GM21526 (cell line): ENCODE data around the gene ARID1A.
"Not testable (repeated sequence)": the region's sequence is repeated elsewhere in the genome, so short reads cannot be mapped to it uniquely, and the experiment has no call there.

Experiments used
- ATAC-seq: cut with Tn5 transposase; IDR thresholded peaks from one replicate; pipeline ENCODE4 v1.9.1; 2021; ENCODE audit warnings: moderate library complexity; ENCODE audit not compliant: unreplicated experiment, low FRiP score

The ARID1A gene

GRCh38 chr1:26785611-26786436, 90.0 kb downstream of the ARID1A start:
- ATAC-seq, result no peak

- ATAC-seq, result no peak
Measured at GRCh38 chr1:26786437-26787380, 90.9 kb downstream of the ARID1A start.

- peak; percentile 24 for ATAC-seq
Measured at GRCh38 chr1:26787381-26787705, 91.5 kb downstream of the ARID1A start.

GRCh38 chr1:26787706-26788514, 92.1 kb downstream of the ARID1A start, which contains the start of gene PIGV:
TSS of gene PIGV (plus strand) at chr1:26787950. CDS start at chr1:26790816, 2,866 bp downstream.
- peak; percentile 64 for ATAC-seq

DNA sequence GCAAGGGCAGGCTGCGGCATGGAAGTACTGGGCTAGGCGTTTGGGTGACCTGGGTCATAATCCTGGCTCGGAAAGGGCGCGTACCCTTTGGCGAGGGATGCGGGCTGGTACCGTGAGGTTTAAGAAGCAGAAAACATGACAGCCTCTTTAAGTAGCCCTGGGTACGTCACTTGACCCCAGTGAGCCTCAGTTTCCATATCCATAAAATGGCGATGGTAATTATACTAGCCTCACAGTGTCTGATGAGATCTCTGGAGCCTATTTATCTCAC, 92.6 kb downstream of the ARID1A start:
- no peak for ATAC-seq

DNA sequence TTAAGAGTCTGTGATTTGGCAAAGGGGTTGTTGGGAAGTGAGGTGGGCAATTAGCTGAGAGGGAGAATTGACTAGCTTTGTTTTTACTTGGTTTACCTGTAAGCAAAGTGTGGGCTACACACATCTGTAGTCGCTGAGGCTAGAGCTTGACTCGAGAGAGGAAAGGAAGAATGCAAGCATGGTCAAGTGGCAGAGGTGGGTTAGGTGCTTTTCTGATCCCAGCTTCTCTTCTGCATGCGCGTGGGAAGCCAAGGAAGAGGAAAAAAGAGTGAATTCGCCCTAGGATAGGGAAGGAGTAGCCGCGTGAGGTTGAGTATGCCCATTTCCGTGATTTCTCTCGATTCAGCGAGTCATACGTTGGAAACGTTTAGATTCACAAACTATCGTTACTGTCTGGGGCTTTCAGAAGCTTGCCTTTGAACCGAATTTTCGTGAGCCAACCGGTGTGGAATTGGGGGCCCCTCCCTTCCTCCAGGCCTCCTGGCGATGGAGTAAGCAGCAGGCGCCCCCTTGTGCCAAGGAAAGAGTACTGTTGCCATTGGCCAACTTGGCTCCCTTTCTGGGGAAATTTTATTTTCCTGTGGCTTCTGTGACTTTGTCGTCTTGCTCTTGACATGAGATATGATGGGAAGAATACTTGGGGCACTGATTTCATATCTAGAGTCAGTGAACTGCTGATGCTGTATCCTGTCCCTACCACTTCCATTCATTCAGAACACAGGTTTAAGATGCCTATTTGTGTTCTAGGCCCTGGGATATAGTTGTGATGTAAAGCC, 93.2 kb downstream of the ARID1A start:
- ATAC-seq, result no peak

GRCh38 chr1:26789612-26789865, 93.7 kb downstream of the ARID1A start:
- ATAC-seq, result no peak

GRCh38 chr1:26789931-26790330, 94.1 kb downstream of the ARID1A start:
- no peak for ATAC-seq

DNA sequence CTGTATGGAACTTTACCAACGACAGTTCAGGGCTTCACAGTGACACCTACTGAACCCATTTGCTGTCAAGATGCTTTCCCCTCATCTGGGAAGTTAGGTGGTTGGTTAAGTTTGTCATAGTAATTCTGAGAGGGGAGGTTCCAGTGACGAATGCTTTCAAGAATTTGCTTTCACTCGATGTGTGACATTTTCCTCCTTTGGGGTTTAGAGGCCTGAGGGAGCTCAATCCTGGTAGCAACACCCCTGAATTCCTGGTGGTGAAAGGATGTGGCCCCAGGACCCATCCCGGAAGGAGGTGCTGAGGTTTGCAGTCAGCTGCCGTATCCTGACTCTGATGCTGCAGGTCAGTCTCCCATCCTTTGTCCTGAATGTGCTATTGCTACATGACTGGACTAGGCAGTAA, 94.7 kb downstream of the ARID1A start:
- no peak for ATAC-seq

- no peak for ATAC-seq
Measured at GRCh38 chr1:26791148-26791547, 95.3 kb downstream of the ARID1A start.

DNA sequence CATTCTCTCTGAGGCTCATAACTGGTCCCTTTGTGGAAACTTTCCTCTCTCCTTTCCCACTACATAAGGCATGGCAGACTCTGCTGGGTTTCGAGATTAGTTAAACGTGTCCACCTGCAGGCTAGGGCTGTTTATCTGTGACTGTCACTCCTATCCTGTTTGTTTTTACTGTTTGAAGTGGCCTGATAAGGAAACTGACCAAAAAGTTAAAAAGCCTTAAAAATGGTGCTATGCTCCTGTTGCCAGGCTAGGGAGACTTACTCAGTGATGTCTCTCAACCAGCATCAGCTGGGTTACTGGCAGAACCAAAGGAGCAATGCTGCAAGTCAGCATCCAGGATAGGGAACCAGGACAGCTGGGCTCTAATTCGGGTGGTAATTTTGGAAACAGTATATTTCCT, 95.8 kb downstream of the ARID1A start:
- no peak for ATAC-seq

GRCh38 chr1:26792924-26793323, 97.1 kb downstream of the ARID1A start:
- ATAC-seq, result no peak

DNA sequence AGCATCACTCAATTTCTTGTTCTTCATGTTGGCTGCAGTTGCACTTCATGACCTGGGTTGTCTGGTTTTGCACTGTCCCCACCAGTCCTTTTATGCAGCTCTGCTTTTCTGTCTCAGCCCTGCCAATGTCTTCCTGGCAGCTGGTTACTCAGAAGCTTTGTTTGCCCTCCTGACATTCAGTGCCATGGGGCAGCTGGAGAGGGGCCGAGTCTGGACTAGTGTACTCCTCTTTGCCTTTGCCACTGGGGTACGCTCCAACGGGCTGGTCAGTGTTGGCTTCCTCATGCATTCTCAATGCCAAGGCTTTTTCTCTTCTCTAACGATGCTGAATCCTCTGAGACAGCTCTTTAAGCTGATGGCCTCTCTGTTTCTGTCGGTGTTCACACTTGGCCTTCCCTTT, 98.6 kb downstream of the ARID1A start:
- no peak for ATAC-seq

GRCh38 chr1:26797627-26798026, 101.8 kb downstream of the ARID1A start:
- no peak for ATAC-seq

GRCh38 chr1:26799479-26800142, 103.8 kb downstream of the ARID1A start:
- ATAC-seq, result no peak

GRCh38 chr1:26803932-26804331, 108.1 kb downstream of the ARID1A start:
- ATAC-seq, result not testable (repeated sequence)

DNA sequence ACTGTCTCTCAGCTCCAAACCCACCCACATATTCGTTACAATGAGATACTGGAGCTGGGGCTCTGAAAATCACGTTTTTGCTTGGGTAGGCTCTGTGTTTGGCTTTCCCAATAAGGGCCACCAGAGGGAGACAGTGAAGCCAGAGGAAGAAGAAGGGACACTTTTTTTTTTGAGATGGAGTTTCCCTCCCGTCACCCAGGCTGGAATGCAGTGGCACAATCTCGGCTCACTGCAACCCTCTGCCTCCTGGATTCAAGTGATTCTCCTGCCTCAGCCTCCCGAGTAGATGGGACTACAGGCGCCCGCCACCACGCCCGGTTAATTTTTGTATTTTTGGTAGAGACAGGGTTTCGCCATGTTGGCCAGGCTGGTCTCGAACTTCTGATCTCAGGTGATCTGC, 114.3 kb downstream of the ARID1A start:
- ATAC-seq, result not testable (repeated sequence)

DNA sequence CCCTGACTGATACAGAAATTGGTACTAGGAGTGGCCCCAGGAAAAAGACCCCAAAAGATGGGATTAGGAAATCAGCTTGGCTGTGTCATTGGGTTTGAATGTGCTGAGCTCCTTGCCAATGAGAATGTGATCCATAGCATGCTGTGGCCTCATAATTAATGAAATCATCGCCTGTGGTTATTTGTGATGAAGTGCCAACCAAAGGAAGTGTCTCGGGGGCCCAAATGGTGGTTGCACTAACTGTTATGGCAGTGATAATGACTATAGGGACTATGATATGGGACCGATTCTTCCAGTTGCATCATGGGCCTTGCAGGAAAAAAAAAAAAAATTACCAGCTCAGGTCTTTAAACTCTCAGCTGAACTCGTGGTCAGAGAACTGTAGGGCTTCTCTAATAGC, 115.2 kb downstream of the ARID1A start:
- ATAC-seq, result no peak

DNA sequence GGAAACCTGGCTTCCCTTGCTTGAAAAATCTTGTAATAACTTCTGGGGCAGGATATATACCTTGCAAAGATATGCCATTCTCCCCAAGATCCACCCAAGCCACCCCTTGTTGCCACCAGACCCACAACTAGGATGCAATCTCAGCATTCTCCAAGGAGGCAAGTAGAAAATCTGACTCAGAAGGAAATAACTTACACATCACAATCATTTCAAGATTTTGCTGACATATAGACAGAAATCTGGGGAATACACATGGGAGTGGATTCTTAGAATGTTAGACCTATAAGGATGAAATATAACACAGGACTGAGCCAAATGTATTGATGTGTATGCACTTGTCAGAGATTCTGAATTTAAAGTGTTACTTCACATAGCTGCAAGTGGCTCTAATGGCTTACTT, 115.9 kb downstream of the ARID1A start:
- no peak for ATAC-seq

GRCh38 chr1:26814377-26814776, 118.6 kb downstream of the ARID1A start:
- ATAC-seq, result no peak
